Lower leg skin (tissue), 4 donors: ENCODE data around the gene SEC14L5. TPM values are rescaled to one million over a fixed set of nuclear protein-coding genes. Genes with fewer than 3 reads are reported as not detected.

Source experiments
- DNase-seq, 2 donors: peaks; one replicate each; pipeline ENCODE4 v3.0.0-alpha.2; 2019; ENCODE audit warnings: low spot score in 2 of 2
- H3K4me3 ChIP-seq: fragments of 200-600 bp; sonication (generic); 2 replicates; pipeline ENCODE4 v1.5.1; 2017; ENCODE audit warnings: mild to moderate bottlenecking, low read depth; ENCODE audit not compliant: poor library complexity, severe bottlenecking
- CTCF ChIP-seq, 3 donors: fragments of 450-650 bp; IDR thresholded peaks; one replicate each; pipeline ENCODE4 v1.5.1; 2016; ENCODE audit warnings: antibody characterized with exemption in 3 of 3, mild to moderate bottlenecking in 3 of 3, moderate library complexity in 2 of 3
- POLR2A ChIP-seq, 2 donors: fragments of 450-650 bp; IDR thresholded peaks; one replicate each; pipeline ENCODE4 v1.6.1; 2016 to 2017; ENCODE audit warnings: antibody characterized with exemption in 2 of 2, mild to moderate bottlenecking in 1 of 2, moderate library complexity in 1 of 2
- WGBS, 2 donors: methylation state at CpG; one replicate each; pipeline ENCODE4 v1.1.5; 2018; 5-methylcytosine and 5-hydroxymethylcytosine counted together
- intact Hi-C: fragments of 100-400 bp; cut with DNase I; formaldehyde crosslinking; loops from one replicate; pipeline ENCODE4 v1.15.0; 2023; ENCODE audit warnings: low total_unique reads
- total RNA-seq, 4 donors: library from RNA; depleted of rRNA; stranded (reverse); fragments of >200 nt; gene quantifications; one replicate each; pipeline ENCODE4 v1.1.0, GENCODE V29; 2016

Gene SEC14L5
- total RNA-seq, 4 donors from 2014 or later: 0.91 to 2.6 (median 1.3) TPM

GRCh38 chr16:4944333-4945281 lies 13.5 kb upstream of the SEC14L5 start:
- TF ChIP-seq CTCF (IDR thresholded peaks at IDR 0.05): no peak
- no peak for TF ChIP-seq POLR2A (IDR thresholded peaks at IDR 0.05)
- H3K4me3 ChIP-seq: no peak overlapping the region
- DNase-seq: peak; percentile 89 to 98
- intact Hi-C loops: no loop called here
- 17 to 25% methylated on average over 14 to 20 of the region's 20 CpGs for WGBS, 2 donors

- WGBS, 2 donors: 19 to 22% methylated on average over 10 to 11 of the region's 11 CpGs
- peak; percentile 71 to 96 for DNase-seq
- intact Hi-C loops: no loop called here
- no peak overlapping the region for H3K4me3 ChIP-seq
- TF ChIP-seq POLR2A (IDR thresholded peaks at IDR 0.05): no peak
- no peak for TF ChIP-seq CTCF (IDR thresholded peaks at IDR 0.05)
Measured at GRCh38 chr16:4945560-4946502, 12.3 kb upstream of the SEC14L5 start.

- DNase-seq: no peak
- intact Hi-C loops: no loop called here
- H3K4me3 ChIP-seq: no peak overlapping the region
- TF ChIP-seq POLR2A (IDR thresholded peaks at IDR 0.05): no peak
- TF ChIP-seq CTCF (IDR thresholded peaks at IDR 0.05): no peak
Measured at GRCh38 chr16:4946917-4947316, 11.2 kb upstream of the SEC14L5 start.

- H3K4me3 ChIP-seq: no peak overlapping the region
- 73% methylated on average over 16 of the region's 16 CpGs for WGBS, 2 donors
- intact Hi-C loops: no loop called here
- DNase-seq: no peak
- TF ChIP-seq CTCF (IDR thresholded peaks at IDR 0.05) (no peak), POLR2A (IDR thresholded peaks at IDR 0.05) (no peak)
Measured at GRCh38 chr16:4947722-4948503, 10.2 kb upstream of the SEC14L5 start.
